WTC11 (cell line): ENCODE results near the gene CCL7.

ENCODE experiments used
- AFF4 ChIP-seq: sonication (generic); formaldehyde crosslinking; IDR thresholded peaks from 2 replicates; pipeline ENCODE4 v1.8.1; 2023; ENCODE audit warnings: mild to moderate bottlenecking, missing genetic modification reagents, borderline replicate concordance
- CTCF ChIP-seq: fragments of 200-600 bp; IDR thresholded peaks from 2 replicates; pipeline ENCODE4 v1.8.0; 2022; ENCODE audit warnings: antibody characterized with exemption
- E2F1 ChIP-seq: sonication (generic); formaldehyde crosslinking; IDR thresholded peaks from 2 replicates; pipeline ENCODE4 v1.8.0; 2022; ENCODE audit warnings: mild to moderate bottlenecking, missing genetic modification reagents
- E2F4 ChIP-seq: sonication (generic); formaldehyde crosslinking; IDR thresholded peaks from 2 replicates; pipeline ENCODE4 v1.8.1; 2022; ENCODE audit warnings: low read depth, mild to moderate bottlenecking, moderate library complexity, missing genetic modification reagents, borderline replicate concordance
- MAX ChIP-seq: sonication (generic); formaldehyde crosslinking; IDR thresholded peaks from 2 replicates; pipeline ENCODE4 v1.8.0; 2022; ENCODE audit warnings: mild to moderate bottlenecking, missing genetic modification reagents
- NFYB ChIP-seq: sonication (generic); formaldehyde crosslinking; conservative IDR thresholded peaks from 2 replicates; pipeline ENCODE4 v1.8.0; 2022; ENCODE audit warnings: low read depth, missing genetic modification reagents
- PREB ChIP-seq: sonication (generic); formaldehyde crosslinking; IDR thresholded peaks from 2 replicates; pipeline ENCODE4 v1.8.1; 2022; ENCODE audit warnings: mild to moderate bottlenecking, missing genetic modification reagents, moderate library complexity, borderline replicate concordance
- STAT6 ChIP-seq: sonication (generic); formaldehyde crosslinking; conservative IDR thresholded peaks from 2 replicates; pipeline ENCODE4 v1.8.1; 2023; ENCODE audit warnings: mild to moderate bottlenecking, low read depth, missing genetic modification reagents, moderate library complexity
- TCF7 ChIP-seq: sonication (generic); formaldehyde crosslinking; IDR thresholded peaks from 2 replicates; pipeline ENCODE4 v1.8.0; 2022; ENCODE audit warnings: mild to moderate bottlenecking, low read depth, missing genetic modification reagents, moderate library complexity
- USF2 ChIP-seq: sonication (generic); formaldehyde crosslinking; IDR thresholded peaks from 2 replicates; pipeline ENCODE4 v1.8.1; 2023; ENCODE audit warnings: mild to moderate bottlenecking, missing genetic modification reagents, moderate library complexity
- ZNF121 ChIP-seq: sonication (generic); formaldehyde crosslinking; IDR thresholded peaks from 2 replicates; pipeline ENCODE4 v1.8.0; 2023; ENCODE audit warnings: missing genetic modification reagents
- ZNF263 ChIP-seq: sonication (generic); formaldehyde crosslinking; IDR thresholded peaks from 2 replicates; pipeline ENCODE4 v1.8.1; 2022; ENCODE audit warnings: low read depth, mild to moderate bottlenecking, moderate library complexity, missing genetic modification reagents
- ZNF281 ChIP-seq: sonication (generic); formaldehyde crosslinking; IDR thresholded peaks from 2 replicates; pipeline ENCODE4 v1.8.0; 2023; ENCODE audit warnings: mild to moderate bottlenecking, missing genetic modification reagents

- TF ChIP-seq ZNF281 (CRISPR knock-in tag) (no peak), CTCF (no peak), PREB (no peak), USF2 (CRISPR knock-in tag) (no peak), MAX (CRISPR knock-in tag) (no peak), E2F1 (CRISPR knock-in tag) (no peak), E2F4 (CRISPR knock-in tag) (no peak), AFF4 (CRISPR knock-in tag) (no peak), NFYB (no peak), ZNF121 (CRISPR knock-in tag) (no peak), ZNF263 (CRISPR knock-in tag) (no peak), STAT6 (CRISPR knock-in tag) (no peak), TCF7 (CRISPR knock-in tag) (no peak)
Observed at GRCh38 chr17:34227707-34228106, 42.3 kb upstream of the CCL7 start.
